Glutamatergic neuron (in vitro differentiated cells): ENCODE results near the gene SIGLEC1. TPM values are rescaled to one million over a fixed set of nuclear protein-coding genes. Genes with fewer than 3 reads are reported as not detected.

ENCODE experiments used
- DNase-seq: peaks from one replicate; pipeline ENCODE4 v3.0.0; 2022
- H3K27ac Mint-ChIP-seq: one replicate; pipeline ENCODE4 v1.8.0; 2020; ENCODE audit warnings: mild to moderate bottlenecking, mixed read lengths, inconsistent platforms; ENCODE audit not compliant: unreplicated experiment
- H3K27me3 Mint-ChIP-seq: one replicate; pipeline ENCODE4 v1.8.0; 2020; ENCODE audit warnings: mild to moderate bottlenecking, moderate library complexity, mixed read lengths, inconsistent platforms; ENCODE audit not compliant: unreplicated experiment
- H3K36me3 Mint-ChIP-seq: one replicate; pipeline ENCODE4 v1.8.0; 2020; ENCODE audit warnings: mild to moderate bottlenecking, mixed read lengths, inconsistent platforms; ENCODE audit not compliant: unreplicated experiment
- H3K4me1 Mint-ChIP-seq: one replicate; pipeline ENCODE4 v1.8.0; 2020; ENCODE audit warnings: mild to moderate bottlenecking, low read depth, mixed read lengths, inconsistent platforms; ENCODE audit not compliant: unreplicated experiment
- H3K4me3 Mint-ChIP-seq: one replicate; pipeline ENCODE4 v1.8.0; 2020; ENCODE audit warnings: mild to moderate bottlenecking, mixed read lengths, inconsistent platforms; ENCODE audit not compliant: unreplicated experiment
- H3K9me3 Mint-ChIP-seq: one replicate; pipeline ENCODE4 v1.8.0; 2020; ENCODE audit warnings: mild to moderate bottlenecking, moderate library complexity, mixed read lengths, inconsistent platforms; ENCODE audit not compliant: unreplicated experiment
- long read RNA-seq: library from polyadenylated mRNA; unstranded; transcript quantifications from one replicate; pipeline ENCODE4 v2.0.0, GENCODE V29; 2020; ENCODE audit not compliant: unreplicated experiment
- total RNA-seq: library from RNA; stranded (reverse); fragmentation: NEBNext Ultra II Directional; extraction: Animal tissue kit (Norgen Biotek cat#: 25700); gene quantifications from one replicate; pipeline ENCODE4 v1.2.1, GENCODE V29; 2021; ENCODE audit not compliant: unreplicated experiment
- TF ChIP-seq, protein P1 (sequence below): fragments of 200-600 bp; sonication (generic); IDR thresholded peaks from one replicate; pipeline ENCODE4 v1.5.0; 2021; ENCODE audit not compliant: partially characterized antibody, unreplicated experiment

The SIGLEC1 gene
- total RNA-seq: not detected
- long read RNA-seq: 0 reads

DNA sequence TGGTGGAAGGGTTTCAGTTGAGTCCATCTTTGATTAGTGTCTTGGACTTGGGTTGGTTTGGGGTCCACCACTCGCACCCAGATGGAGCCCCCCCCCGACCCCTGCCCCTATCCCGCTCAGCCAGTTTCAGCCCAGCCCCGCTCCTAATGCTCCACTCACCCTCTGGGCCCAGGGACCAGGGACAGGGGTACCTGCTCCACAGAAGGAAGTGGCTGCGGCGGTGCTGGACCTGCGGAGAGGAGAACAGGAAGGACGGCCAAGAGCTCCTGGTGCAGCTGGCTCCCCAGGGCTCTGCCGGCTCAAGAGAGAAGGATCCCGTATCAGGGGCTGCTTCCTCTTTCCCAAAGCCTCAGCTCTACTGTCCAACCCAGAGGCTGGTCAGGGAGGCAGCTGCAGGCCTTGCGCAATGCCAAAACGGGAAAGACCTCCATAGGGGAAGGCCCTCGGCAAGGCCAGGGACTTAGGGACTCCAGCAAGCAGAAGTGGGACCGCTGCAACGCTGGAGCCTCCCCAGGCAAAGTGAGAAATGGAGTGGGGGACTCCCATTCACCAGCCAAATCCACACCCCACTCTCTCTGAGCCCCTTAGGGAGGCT, at the start of gene SIGLEC1:
SIGLEC1 (minus strand) TSS at position 322 of the 595 bp plus-strand sequence. CDS start 5,472 bp downstream, outside the sequence.
- Mint-ChIP-seq H3K36me3 (no peaks in the 10 kb centered on the region), H3K27ac (no peak within 1 kb of the TSS), H3K27me3 (peaks cover 8% of the 10 kb centered on the region), H3K4me3 (no peak within 1 kb of the TSS), H3K9me3 (peaks cover 5% of the 10 kb centered on the region), H3K4me1 (no peaks in the 10 kb centered on the region)
- DNase-seq: no peak
- TF ChIP-seq, protein P1, sequence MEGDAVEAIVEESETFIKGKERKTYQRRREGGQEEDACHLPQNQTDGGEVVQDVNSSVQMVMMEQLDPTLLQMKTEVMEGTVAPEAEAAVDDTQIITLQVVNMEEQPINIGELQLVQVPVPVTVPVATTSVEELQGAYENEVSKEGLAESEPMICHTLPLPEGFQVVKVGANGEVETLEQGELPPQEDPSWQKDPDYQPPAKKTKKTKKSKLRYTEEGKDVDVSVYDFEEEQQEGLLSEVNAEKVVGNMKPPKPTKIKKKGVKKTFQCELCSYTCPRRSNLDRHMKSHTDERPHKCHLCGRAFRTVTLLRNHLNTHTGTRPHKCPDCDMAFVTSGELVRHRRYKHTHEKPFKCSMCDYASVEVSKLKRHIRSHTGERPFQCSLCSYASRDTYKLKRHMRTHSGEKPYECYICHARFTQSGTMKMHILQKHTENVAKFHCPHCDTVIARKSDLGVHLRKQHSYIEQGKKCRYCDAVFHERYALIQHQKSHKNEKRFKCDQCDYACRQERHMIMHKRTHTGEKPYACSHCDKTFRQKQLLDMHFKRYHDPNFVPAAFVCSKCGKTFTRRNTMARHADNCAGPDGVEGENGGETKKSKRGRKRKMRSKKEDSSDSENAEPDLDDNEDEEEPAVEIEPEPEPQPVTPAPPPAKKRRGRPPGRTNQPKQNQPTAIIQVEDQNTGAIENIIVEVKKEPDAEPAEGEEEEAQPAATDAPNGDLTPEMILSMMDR: no peak

DNA sequence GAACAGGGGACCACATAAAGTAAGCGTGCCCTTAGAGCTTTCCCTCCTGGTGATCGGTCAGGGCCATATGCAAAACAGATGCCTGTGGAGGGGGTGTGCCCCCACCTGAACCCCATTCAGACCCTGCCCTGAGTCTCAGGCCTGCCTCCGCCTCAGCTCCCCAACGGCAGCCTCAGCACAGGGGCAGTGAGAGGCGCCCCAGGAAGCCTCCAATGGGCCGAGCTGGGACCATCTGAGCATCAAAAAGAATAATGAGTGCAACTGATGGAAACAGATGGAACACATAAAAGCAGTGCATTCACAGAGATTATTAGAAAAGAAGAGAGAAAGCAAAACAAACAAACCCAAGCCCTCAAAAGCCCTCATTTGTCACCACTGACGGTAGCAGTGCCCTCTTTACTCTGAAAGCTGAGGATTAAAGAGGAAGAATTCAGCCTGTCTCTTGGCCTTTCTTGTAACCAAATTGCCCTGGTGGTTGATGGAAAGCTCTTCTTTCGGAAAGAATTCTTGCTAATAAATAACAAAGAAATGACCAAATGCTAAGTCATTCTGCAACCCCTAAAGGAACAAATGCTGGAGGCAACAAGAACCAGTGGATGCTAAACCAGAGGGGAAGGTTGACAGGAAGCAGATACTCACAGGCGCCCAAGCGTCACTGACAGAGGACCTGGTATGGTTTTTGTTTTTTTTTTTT, 48.4 kb upstream of the SIGLEC1 start:
- H3K27me3 Mint-ChIP-seq: peaks cover 3% of the 10 kb centered on the region
- peaks cover 17% of the 10 kb centered on the region for H3K4me1 Mint-ChIP-seq
- peaks cover 4% of the 10 kb centered on the region for H3K36me3 Mint-ChIP-seq
- TF ChIP-seq, protein P1: no peak
- no peak overlapping the region for H3K27ac Mint-ChIP-seq
- no peak overlapping the region for H3K4me3 Mint-ChIP-seq
- DNase-seq: no peak
- peaks cover 5% of the 10 kb centered on the region for H3K9me3 Mint-ChIP-seq

DNA sequence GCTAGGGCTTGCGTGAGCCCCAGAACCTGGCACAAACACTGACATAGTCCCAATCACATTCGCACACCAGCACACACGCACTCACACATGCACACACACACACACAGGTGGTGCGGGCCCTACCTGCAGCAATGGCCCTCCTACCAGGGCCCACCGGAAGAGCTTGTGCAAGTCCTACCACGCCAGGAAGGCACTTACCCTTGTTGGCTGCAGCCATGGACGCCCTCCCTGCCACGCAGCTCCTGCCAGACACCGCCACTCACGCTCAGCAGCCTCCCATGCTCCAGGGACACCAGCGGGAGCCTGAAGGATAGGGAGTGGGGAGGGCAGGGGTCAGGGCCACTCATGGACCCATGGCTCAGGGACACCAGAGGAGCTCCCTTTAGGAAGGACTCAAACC, 47.5 kb upstream of the SIGLEC1 start:
- Mint-ChIP-seq H3K9me3 (peaks cover 5% of the 10 kb centered on the region), H3K36me3 (peaks cover 4% of the 10 kb centered on the region), H3K27ac (no peak overlapping the region)

DNA sequence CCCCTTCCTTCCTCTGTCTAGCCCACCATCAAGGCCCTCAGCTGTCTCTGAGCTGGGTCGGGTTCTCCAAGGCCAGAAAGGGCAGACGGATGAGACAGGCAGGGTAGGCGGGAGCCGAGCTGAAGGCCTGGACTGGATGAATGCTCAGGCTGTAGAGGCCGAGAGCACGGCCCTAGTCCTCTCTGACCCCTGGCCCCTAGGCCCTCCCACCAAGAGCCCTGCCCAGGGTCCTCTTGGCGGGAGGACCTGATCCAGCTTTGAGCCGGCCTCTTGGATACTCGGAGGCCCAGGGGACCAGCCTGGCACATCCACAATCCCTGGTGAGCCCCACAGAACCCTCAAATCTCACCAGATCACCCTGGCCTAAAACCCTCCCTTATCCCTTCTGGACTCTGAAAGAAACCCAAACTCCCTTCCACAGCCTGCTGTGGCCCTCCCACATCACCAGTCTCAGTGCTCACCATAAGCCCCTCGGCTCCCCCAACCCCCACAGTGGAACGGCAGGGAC, 47.0 kb upstream of the SIGLEC1 start:
- peaks cover 5% of the 10 kb centered on the region for H3K9me3 Mint-ChIP-seq
- H3K27ac Mint-ChIP-seq: no peak overlapping the region
- H3K36me3 Mint-ChIP-seq: peaks cover 4% of the 10 kb centered on the region
- peaks cover 6% of the 10 kb centered on the region for H3K4me1 Mint-ChIP-seq
- H3K4me3 Mint-ChIP-seq: no peak overlapping the region
- DNase-seq: no peak
- TF ChIP-seq, protein P1: no peak
- H3K27me3 Mint-ChIP-seq: peaks cover 3% of the 10 kb centered on the region

More for the DNA sequence above, 47.5 kb upstream of the SIGLEC1 start:
- no peak for DNase-seq
- Mint-ChIP-seq H3K27me3 (peaks cover 3% of the 10 kb centered on the region), H3K4me3 (no peak overlapping the region), H3K4me1 (peaks cover 8% of the 10 kb centered on the region)
- TF ChIP-seq, protein P1: no peak

DNA sequence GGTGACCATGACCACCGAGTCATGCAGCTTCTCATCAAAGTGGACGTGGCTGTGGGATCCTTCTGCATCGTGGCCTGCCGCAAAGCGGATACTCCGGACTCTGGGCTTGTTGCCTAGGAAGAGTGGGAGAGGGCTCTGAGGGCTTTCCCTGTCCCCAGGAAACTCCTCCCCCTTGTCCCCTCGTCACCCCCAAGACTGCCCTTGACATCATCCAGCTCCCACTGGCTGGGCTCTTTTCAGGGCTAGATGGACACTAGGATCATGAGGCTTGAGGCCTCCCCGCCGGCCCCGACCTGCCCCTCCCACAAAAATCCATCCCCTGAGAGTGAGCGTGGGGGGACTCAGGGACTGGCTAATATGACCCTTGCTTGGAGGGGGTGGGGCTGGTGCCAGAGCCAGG, 46.2 kb upstream of the SIGLEC1 start:
- no peak for DNase-seq
- TF ChIP-seq, protein P1: no peak
- Mint-ChIP-seq H3K27me3 (peaks cover 3% of the 10 kb centered on the region), H3K4me1 (peaks cover 4% of the 10 kb centered on the region), H3K27ac (no peak overlapping the region), H3K4me3 (no peak overlapping the region), H3K36me3 (peaks cover 4% of the 10 kb centered on the region), H3K9me3 (peaks cover 5% of the 10 kb centered on the region)
